ENCODE results near the gene NACC2.
A peak's percentile ranks its signal among the peaks of the same experiment; 100 is the strongest.

Gene NACC2

DNA sequence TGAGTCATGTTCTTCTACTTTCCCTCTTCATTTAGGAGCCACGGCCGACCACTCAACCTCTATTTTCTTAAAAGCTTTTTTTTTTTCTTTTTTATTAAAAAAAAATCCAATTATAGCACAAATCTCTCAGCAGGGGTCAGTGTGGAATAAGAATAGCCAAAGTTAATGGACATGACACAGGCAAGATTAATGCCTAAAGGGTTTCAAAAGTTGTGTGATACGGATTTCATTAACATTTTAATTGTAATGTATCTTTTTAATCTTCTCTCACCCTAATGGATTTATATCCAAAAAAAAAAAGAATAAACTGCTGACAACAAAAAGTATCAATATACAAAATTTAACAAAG lies 5.4 kb downstream of the NACC2 start:
- TF ChIP-seq, protein P1, sequence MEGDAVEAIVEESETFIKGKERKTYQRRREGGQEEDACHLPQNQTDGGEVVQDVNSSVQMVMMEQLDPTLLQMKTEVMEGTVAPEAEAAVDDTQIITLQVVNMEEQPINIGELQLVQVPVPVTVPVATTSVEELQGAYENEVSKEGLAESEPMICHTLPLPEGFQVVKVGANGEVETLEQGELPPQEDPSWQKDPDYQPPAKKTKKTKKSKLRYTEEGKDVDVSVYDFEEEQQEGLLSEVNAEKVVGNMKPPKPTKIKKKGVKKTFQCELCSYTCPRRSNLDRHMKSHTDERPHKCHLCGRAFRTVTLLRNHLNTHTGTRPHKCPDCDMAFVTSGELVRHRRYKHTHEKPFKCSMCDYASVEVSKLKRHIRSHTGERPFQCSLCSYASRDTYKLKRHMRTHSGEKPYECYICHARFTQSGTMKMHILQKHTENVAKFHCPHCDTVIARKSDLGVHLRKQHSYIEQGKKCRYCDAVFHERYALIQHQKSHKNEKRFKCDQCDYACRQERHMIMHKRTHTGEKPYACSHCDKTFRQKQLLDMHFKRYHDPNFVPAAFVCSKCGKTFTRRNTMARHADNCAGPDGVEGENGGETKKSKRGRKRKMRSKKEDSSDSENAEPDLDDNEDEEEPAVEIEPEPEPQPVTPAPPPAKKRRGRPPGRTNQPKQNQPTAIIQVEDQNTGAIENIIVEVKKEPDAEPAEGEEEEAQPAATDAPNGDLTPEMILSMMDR (IDR thresholded peaks at IDR 0.05), result peak; percentile 32 to 37
- peak overlapping the region; percentile 96 for H3K27ac ChIP-seq
- intact Hi-C loops (cut with DNase I; ENCODE audit: low total_unique reads), result loop anchor here (5.0 kb wide), 2 partner anchors 33 to 37 kb away; no protein-coding TSS in a partner anchor
- peaks cover 25 to 90% (median 86%) of the 10 kb centered on the region in 4 donors for H3K4me1 ChIP-seq
- H3K36me3 ChIP-seq, result peaks cover 0 to 3% (median 0%) of the 10 kb centered on the region in 3 donors
- H3K9me3 ChIP-seq, result no peaks in the 10 kb centered on the region
- H3K4me3 ChIP-seq, result no peak overlapping the region
- no peaks in the 10 kb centered on the region for H3K27me3 ChIP-seq
- DNase-seq, result no peak

DNA sequence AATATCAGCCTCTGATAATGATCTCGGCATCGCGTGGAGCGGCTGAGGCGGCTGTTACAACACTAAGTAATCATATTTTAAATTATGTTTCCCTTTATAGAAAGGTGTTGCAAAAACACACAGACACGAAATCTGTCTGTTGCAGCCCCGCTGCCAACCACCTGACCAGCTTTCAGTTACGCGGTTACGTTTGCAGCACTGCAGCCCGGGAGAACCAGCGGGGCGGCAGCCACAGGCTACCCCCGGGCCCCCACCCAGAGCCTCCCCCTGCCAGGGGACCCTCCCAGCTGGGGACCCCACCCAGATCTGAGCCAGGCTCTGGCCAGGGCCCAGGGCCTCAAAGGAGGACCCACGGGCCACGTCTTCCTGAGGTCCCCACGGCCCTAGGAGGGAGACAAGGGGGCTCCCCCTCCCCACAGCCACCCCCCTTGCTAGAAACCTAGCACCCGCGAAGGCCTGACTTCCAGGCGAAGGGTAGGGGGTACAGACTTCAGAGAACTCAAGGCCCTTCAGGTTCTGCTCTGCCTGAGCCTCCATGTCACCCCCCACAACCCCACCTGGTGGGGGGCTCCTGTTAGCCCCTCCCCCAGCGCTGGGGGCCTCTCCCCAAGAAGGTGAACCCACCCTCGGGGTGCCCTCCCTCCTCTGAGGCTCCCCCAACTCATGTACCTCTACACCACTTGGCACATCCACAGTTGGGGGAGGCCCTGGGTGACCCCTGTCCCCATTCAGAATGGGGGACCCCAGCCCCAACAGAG lies 6.0 kb downstream of the NACC2 start:
- intact Hi-C loops (cut with DNase I; ENCODE audit: low total_unique reads), result loop anchor here (5.0 kb wide), 2 partner anchors 33 to 37 kb away; no protein-coding TSS in a partner anchor

DNA sequence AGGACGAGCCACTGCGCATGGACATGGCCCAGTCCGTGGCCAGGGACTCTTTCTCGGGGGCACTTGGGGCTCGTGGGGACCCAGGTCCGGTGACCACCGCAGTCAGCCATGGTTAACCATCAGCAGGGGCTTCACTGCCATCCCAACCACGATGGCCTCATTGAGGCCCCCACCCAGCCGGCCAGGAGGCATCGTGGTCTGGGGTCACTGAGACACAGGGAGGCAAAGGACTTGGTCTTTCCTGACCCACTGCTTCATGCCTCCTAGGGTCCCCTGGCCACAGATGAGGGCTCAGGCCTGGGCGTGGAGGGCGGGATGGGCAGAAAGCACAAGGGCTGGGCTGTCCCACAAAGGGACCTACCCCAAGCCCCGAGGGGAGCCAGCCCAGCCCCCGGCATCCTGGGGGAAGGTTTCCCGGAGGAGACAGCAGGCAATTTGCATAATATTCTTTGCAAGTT lies 6.6 kb downstream of the NACC2 start:
- peaks cover 0 to 6% (median 0%) of the 10 kb centered on the region in 3 donors for H3K36me3 ChIP-seq
- no peaks in the 10 kb centered on the region for H3K27me3 ChIP-seq
- H3K4me1 ChIP-seq, result peaks cover 25 to 96% (median 89%) of the 10 kb centered on the region in 4 donors
- intact Hi-C loops (cut with DNase I; ENCODE audit: low total_unique reads), result loop anchor here (5.0 kb wide), 2 partner anchors 34 to 36 kb away; no protein-coding TSS in a partner anchor
- peak overlapping the region in 1 of 2 donors; percentile 6 for H3K4me3 ChIP-seq
- peak in 1 of 2 donors; percentile 64 for DNase-seq
- no peaks in the 10 kb centered on the region for H3K9me3 ChIP-seq
- H3K27ac ChIP-seq, result peak overlapping the region; percentile 96
- TF ChIP-seq, protein P1 (IDR thresholded peaks at IDR 0.05), result no peak

More for the DNA sequence above, 6.0 kb downstream of the NACC2 start:
- peaks cover 0 to 3% (median 0%) of the 10 kb centered on the region in 3 donors for H3K36me3 ChIP-seq
- H3K4me3 ChIP-seq, result peak overlapping the region in 1 of 2 donors; percentile 21
- H3K27ac ChIP-seq, result peak overlapping the region; percentile 96
- no peaks in the 10 kb centered on the region for H3K27me3 ChIP-seq
- peak in 1 of 2 donors; percentile 66 for DNase-seq
- no peaks in the 10 kb centered on the region for H3K9me3 ChIP-seq
- peaks cover 25 to 95% (median 90%) of the 10 kb centered on the region in 4 donors for H3K4me1 ChIP-seq
- TF ChIP-seq, protein P1 (IDR thresholded peaks at IDR 0.05), result no peak

DNA sequence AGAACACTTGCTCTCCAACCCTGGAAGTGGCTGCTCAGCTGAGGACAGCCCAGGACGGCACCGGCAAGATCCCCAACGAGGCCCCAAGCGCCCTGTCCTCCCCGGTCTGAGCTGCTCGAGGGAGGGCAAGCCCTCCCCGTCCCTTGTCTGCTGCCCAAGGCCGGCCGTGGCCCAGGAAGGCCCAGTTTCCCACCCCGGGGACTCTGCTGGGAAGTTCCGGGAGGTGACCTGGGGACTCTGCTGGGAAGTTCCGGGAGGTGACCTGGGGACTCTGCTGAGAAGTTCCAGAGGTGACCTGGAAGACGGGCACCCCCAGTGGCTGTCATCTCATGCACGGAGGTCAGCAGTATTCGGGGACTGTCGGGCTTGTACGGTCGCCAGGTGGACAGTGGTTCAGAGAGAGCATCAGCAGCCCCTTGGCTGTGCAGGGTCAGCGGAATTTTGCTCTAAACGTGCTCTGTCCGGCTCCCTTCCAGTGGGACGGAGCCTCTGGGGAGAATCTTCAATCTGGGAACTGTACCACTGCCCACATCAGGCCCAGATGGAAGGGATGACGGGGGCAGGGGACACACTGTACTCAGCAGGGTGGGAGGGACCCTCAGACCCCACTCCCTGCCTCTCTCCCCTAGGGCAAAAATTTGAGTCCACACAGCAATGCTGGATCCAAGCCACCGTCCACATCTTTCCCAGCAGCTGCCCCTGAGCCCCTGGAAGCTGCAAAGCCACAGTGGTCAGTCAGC lies 7.2 kb downstream of the NACC2 start:
- intact Hi-C loops (cut with DNase I; ENCODE audit: low total_unique reads), result loop anchor here (5.0 kb wide), 2 partner anchors 34 to 36 kb away; no protein-coding TSS in a partner anchor
- Histone ChIP-seq H3K9me3 (no peaks in the 10 kb centered on the region), H3K27me3 (no peaks in the 10 kb centered on the region), H3K4me1 (peaks cover 25 to 96% (median 89%) of the 10 kb centered on the region in 4 donors), H3K36me3 (peaks cover 0 to 10% (median 1%) of the 10 kb centered on the region in 3 donors), H3K4me3 (no peak overlapping the region), H3K27ac (peak overlapping the region; percentile 96)
- TF ChIP-seq, protein P1 (IDR thresholded peaks at IDR 0.05), result no peak
- DNase-seq, result peak in 1 of 2 donors; percentile 62

DNA sequence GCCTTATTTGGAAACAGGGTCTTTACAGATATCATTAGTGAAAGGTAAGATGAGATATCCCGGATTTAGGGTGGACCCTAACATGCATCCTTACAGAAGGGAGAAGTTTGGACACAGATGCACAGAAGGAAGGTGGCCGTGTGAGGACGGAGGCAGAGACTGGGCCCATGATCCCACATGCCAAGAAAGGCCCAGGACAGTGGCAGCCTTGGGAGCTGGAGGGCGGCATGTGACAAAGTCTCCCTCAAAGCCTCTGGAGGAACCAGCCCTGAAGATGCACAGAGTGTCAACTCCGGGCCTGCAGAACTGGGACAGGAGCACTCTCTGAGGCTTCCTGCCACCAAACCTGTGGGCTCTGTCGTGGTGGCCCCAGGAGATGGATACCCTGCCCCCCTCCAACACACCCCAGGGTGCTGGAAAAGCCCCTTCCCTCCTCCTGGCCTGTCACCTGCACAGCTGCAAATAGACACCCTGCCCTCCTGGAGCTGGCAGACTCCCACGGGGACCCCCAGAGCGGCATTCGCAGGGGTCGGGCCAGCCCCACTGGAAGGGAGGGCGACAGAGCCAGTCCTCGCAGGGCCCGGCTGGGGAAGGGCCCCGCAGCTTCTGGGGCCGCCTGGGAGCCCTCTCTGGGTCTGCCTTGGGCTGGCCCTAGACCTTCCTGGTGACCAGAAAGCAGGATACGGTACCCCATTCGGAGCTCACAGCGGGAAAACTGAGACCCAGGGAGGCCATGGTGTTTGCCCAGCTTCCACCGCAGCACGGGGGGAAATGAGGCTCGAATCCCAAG lies 7.9 kb downstream of the NACC2 start:
- intact Hi-C loops (cut with DNase I; ENCODE audit: low total_unique reads), result loop anchor here (5.0 kb wide), 2 partner anchors 35 kb away; no protein-coding TSS in a partner anchor
- no peaks in the 10 kb centered on the region for H3K27me3 ChIP-seq
- H3K4me1 ChIP-seq, result peaks cover 22 to 96% (median 88%) of the 10 kb centered on the region in 4 donors
- peak overlapping the region; percentile 22 to 26 for H3K4me3 ChIP-seq
- peak in 1 of 2 donors; percentile 64 for DNase-seq
- H3K9me3 ChIP-seq, result no peaks in the 10 kb centered on the region
- H3K36me3 ChIP-seq, result peaks cover 0 to 11% (median 5%) of the 10 kb centered on the region in 3 donors
- TF ChIP-seq, protein P1 (IDR thresholded peaks at IDR 0.05), result no peak
- H3K27ac ChIP-seq, result peak overlapping the region; percentile 96

Measured in tibial artery (tissue), 4 donors.